ENCODE results near the gene ACKR2.

DNA sequence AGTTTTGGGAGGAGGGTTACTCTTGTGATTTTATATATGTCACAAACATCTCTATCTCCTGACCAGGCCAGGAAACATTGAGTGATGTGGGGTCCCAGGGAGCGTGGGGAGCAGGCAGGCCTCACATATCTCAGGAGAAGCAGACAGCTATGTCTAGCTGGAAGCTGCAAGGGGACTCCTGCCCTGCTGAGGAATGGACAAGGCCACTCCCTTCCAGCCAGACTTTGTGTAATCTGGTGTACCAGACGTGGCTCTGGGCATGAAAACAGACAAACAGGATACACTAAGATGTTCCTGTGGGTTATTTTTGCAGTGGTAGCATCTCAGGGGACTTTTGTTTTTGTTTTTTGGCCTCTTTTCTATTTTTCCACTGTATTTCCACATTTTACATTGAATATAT, 43.2 kb downstream of the ACKR2 start:
- TF ChIP-seq POLR2A (IDR thresholded peaks at IDR 0.05) (no peak), CTCF (IDR thresholded peaks at IDR 0.05) (no peak)

Measured in thyroid gland (tissue), 4 donors.